ENCODE results near the gene RB1. TPM values are rescaled to one million over a fixed set of nuclear protein-coding genes. Genes with fewer than 3 reads are reported as not detected.

The RB1 gene
- total RNA-seq, 4 donors from 2014 or later, result 23.0 to 62.6 (median 42.4) TPM

DNA sequence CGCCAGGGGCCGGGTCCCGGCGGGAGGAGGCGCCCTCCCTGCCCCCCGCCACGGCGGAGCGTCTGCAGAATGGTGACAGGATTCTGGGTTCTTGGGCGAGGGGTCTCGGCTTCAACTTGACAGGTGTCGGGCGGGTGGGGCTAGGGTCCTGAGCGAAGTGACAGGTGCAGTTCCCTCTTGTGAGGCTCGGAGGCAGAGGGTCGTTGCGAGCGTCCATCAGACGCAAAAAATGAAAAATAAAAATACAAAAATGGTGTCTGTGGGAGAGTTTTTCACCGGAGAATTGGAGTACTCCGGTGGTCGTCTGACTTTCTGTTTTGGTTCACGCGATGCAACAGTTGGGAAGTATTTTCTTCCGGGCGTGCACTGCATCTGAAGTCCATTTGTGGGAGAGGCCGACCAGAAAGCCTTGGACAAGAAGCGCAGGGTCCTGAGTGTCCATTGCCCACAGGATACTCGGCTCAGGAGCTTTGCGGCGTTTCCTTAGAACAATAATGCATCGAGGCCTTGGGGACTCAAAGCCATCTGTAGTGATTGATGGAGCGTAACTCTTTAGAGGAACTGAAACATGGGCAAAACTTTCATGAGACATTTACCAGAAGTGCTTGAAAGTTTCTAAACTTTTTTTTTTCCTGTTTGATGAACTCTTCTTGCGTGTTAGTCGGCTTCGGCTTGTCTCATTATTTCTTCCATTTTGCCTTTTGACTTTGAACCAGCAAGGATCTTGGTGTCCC, 759 bp downstream of the RB1 start:
- DNase-seq, result no peak
- peak in 1 of 4 donors; percentile 37 for TF ChIP-seq POLR2A (IDR thresholded peaks at IDR 0.05)
- TF ChIP-seq, protein P1, sequence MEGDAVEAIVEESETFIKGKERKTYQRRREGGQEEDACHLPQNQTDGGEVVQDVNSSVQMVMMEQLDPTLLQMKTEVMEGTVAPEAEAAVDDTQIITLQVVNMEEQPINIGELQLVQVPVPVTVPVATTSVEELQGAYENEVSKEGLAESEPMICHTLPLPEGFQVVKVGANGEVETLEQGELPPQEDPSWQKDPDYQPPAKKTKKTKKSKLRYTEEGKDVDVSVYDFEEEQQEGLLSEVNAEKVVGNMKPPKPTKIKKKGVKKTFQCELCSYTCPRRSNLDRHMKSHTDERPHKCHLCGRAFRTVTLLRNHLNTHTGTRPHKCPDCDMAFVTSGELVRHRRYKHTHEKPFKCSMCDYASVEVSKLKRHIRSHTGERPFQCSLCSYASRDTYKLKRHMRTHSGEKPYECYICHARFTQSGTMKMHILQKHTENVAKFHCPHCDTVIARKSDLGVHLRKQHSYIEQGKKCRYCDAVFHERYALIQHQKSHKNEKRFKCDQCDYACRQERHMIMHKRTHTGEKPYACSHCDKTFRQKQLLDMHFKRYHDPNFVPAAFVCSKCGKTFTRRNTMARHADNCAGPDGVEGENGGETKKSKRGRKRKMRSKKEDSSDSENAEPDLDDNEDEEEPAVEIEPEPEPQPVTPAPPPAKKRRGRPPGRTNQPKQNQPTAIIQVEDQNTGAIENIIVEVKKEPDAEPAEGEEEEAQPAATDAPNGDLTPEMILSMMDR (IDR thresholded peaks at IDR 0.05), result no peak
- intact Hi-C loops (cut with DNase I), result no loop called here

DNA sequence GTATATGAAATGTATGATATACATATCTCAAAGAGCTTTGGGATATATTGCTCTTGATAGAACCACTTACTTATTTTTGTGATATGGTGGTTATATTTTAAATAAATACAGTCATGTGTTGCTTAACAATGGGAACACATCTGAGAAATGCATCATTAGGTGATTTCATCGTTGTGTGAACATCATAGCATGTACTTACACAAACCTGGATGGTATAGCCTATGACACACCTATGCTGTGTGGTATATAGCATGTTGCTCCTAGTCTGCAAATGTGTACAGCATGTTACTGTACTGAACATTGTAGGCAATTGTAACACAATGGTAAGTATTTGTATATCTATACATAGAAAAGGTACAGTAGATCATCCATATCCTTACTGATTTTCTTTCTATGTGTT, 7.7 kb downstream of the RB1 start:
- no peak for DNase-seq
- H3K4me1 ChIP-seq, result peaks cover under 1 to 17% (median 6%) of the 10 kb centered on the region in 3 donors
- TF ChIP-seq, protein P1 (IDR thresholded peaks at IDR 0.05), result no peak
- TF ChIP-seq POLR2A (IDR thresholded peaks at IDR 0.05), result no peak
- no peak overlapping the region for H3K27ac ChIP-seq
- H3K36me3 ChIP-seq, result peaks cover 0 to 41% (median 4%) of the 10 kb centered on the region in 3 donors
- H3K27me3 ChIP-seq, result no peaks in the 10 kb centered on the region
- WGBS, 2 donors, result 58 to 65% methylated on average over 1 of the region's 1 CpG
- H3K9me3 ChIP-seq, result no peaks in the 10 kb centered on the region
- H3K4me3 ChIP-seq, result no peak overlapping the region
- intact Hi-C loops (cut with DNase I), result no loop called here

More for the DNA sequence above, 759 bp downstream of the RB1 start:
- Histone ChIP-seq H3K9me3 (no peaks in the 10 kb centered on the region), H3K4me1 (peaks cover 8 to 39% (median 15%) of the 10 kb centered on the region in 3 donors), H3K27ac (peak overlapping the region; percentile 98 to 100 (median 100)), H3K27me3 (no peaks in the 10 kb centered on the region), H3K36me3 (peaks cover 0 to 14% (median 4%) of the 10 kb centered on the region in 3 donors), H3K4me3 (peak overlapping the region; percentile 67 to 98 (median 88))
- WGBS, 2 donors, result 0 to 1% methylated on average over 26 to 27 of the region's 36 CpGs

DNA sequence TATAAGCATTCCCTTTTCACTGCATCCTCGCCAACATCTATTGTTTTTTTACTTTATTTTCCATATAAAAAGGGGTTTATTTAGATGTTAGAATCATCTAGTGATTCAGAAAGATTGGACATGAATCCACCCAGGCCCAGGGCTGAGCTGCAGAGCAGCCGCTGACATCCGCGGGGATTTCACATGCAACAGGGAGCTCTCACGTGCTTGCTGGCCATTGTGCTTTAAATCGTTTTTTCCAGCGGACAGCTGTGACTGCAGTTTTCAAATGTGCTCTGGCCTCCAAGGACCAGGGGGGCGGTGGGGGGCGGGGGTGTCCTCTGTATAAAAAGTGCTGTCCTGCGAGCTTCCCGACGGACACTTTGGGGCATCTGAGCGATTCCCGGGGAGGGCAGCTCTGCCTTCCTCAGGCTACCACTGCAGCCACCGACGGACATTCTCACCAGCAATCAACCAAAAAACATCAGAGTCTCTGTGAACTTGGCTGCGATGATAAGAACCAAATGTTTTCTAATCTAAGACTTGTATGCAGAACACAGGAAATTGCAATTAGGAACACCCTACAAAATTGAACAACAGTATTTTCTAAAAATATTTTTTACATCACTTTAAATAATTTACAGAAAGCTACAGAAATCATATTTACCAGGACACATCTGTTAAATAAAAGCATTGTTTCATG, 12.6 kb downstream of the RB1 start:
- no peak for TF ChIP-seq POLR2A (IDR thresholded peaks at IDR 0.05)
- TF ChIP-seq, protein P1 (IDR thresholded peaks at IDR 0.05), result no peak
- H3K4me1 ChIP-seq, result peaks cover 0 to 7% (median 3%) of the 10 kb centered on the region in 3 donors
- WGBS, 2 donors, result 67 to 92% methylated on average over 11 to 13 of the region's 17 CpGs
- H3K9me3 ChIP-seq, result peaks cover 0 to 23% (median 3%) of the 10 kb centered on the region in 3 donors
- no peak for DNase-seq
- H3K27ac ChIP-seq, result peak overlapping the region in 2 of 4 donors; percentile 9 to 14
- H3K27me3 ChIP-seq, result no peaks in the 10 kb centered on the region
- intact Hi-C loops (cut with DNase I), result no loop called here
- no peak overlapping the region for H3K4me3 ChIP-seq
- peaks cover 3 to 68% (median 5%) of the 10 kb centered on the region in 3 donors for H3K36me3 ChIP-seq

DNA sequence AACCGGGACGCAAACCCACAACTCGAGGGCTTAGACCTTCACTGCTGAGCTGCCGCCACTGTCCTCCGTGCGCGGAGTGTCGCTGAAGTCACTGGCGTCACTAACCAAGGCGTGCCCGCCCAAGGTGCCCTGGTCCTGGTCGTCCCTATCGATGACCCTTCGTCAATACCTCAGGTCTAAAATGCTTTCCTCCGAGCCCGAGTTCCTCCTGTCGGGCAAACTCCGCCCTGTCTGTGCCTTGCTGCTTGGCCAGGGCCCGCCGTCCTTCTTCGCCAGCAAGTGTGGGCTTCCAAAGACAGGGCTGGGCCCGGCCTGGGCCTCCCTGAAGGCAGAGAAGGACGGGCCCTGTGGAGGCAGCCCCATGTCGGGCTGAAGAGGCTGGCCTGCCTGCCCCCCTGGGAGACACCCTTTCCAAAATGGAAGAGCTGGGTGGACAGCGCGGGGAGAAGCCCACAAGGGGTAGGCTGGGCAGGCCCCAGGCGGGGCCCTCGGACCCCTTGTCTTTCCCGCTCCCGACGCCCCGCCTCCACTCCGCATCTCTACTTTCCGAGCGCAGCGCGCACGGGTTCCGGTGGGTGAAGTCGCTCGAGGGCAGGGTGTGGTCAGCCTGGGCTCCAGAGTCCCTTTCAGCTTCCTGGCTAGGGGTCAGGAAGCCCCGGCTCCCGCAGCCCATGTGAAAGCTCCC, 13.4 kb downstream of the RB1 start:
- H3K9me3 ChIP-seq, result peaks cover 0 to 31% (median 3%) of the 10 kb centered on the region in 3 donors
- intact Hi-C loops (cut with DNase I), result no loop called here
- peak overlapping the region in 2 of 4 donors; percentile 55 to 68 for H3K27ac ChIP-seq
- peaks cover 3 to 60% (median 5%) of the 10 kb centered on the region in 3 donors for H3K36me3 ChIP-seq
- TF ChIP-seq, protein P1 (IDR thresholded peaks at IDR 0.05), result no peak
- TF ChIP-seq POLR2A (IDR thresholded peaks at IDR 0.05), result no peak
- H3K4me3 ChIP-seq, result peak overlapping the region in 2 of 4 donors; percentile 32 to 46
- peaks cover 0 to 7% (median 3%) of the 10 kb centered on the region in 3 donors for H3K4me1 ChIP-seq
- WGBS, 2 donors, result 95% methylated on average over 14 to 35 of the region's 43 CpGs
- no peaks in the 10 kb centered on the region for H3K27me3 ChIP-seq
- DNase-seq, result no peak

All from esophagus squamous epithelium (tissue), 5 donors.